OCI-LY3 (cell line): ENCODE measurements around the gene LHX5.

Source experiments
- H2AFZ ChIP-seq: fragments of 200-600, 300-600 bp; shearing (Covaris generic); 2 replicates; pipeline ENCODE4 v1.6.0; 2014; ENCODE audit warnings: antibody characterized with exemption, low read depth, low read length
- H3K27ac ChIP-seq: fragments of 200-600, 300-600 bp; sonication (generic); 2 replicates; pipeline ENCODE4 v1.5.1; 2014; ENCODE audit warnings: mild to moderate bottlenecking, low read length, moderate library complexity, mixed read lengths
- H3K27me3 ChIP-seq: fragments of 200-600, 300-600 bp; sonication (generic); 2 replicates; pipeline ENCODE4 v1.6.1; 2014; ENCODE audit warnings: low read depth, low read length, mixed read lengths
- H3K36me3 ChIP-seq: fragments of 200-600, 300-600 bp; sonication (generic); replicated peaks from 2 replicates; pipeline ENCODE3; 2014; ENCODE audit warnings: low read depth, low read length, mixed read lengths
- H3K4me1 ChIP-seq: fragments of 300-600, 200-600 bp; sonication (generic); 2 replicates; pipeline ENCODE4 v1.6.1; 2014; ENCODE audit warnings: low read length, mixed read lengths
- H3K4me2 ChIP-seq: fragments of 200-600, 300-600 bp; sonication (generic); 2 replicates; pipeline ENCODE4 v1.6.1; 2014; ENCODE audit warnings: low read length, mixed read lengths
- H3K4me3 ChIP-seq: fragments of 300-600, 200-600 bp; sonication (generic); 2 replicates; pipeline ENCODE4 v1.5.1; 2014; ENCODE audit warnings: antibody characterized with exemption, mild to moderate bottlenecking, low read length, moderate library complexity
- H3K79me2 ChIP-seq: fragments of 300-600, 200-600 bp; shearing (Covaris generic); 2 replicates; pipeline ENCODE4 v1.6.1; 2014; ENCODE audit warnings: mild to moderate bottlenecking, low read length, mixed read lengths
- H3K9ac ChIP-seq: fragments of 300-600, 200-600 bp; shearing (Covaris generic); 2 replicates; pipeline ENCODE4 v1.6.0; 2014; ENCODE audit warnings: mild to moderate bottlenecking, low read length, moderate library complexity
- H3K9me3 ChIP-seq: fragments of 200-600, 300-600 bp; shearing (Covaris generic); 2 replicates; pipeline ENCODE4 v1.6.1; 2014; ENCODE audit warnings: low read length, mixed read lengths; ENCODE audit not compliant: insufficient read depth
- H4K20me1 ChIP-seq: fragments of 200-600, 300-600 bp; sonication (generic); 2 replicates; pipeline ENCODE4 v1.6.1; 2016; ENCODE audit warnings: low read length, mixed read lengths; ENCODE audit not compliant: insufficient read depth
- EZH2phosphoT487 ChIP-seq: fragments of 200-600 bp; shearing (Covaris generic); IDR thresholded peaks from 2 replicates; pipeline ENCODE4 v1.6.1; 2018; ENCODE audit warnings: antibody characterized with exemption, mixed run types, low read depth
- TF ChIP-seq, protein P1 (sequence below): fragments of 200-600, 300-600 bp; sonication (generic); IDR thresholded peaks from 2 replicates; pipeline ENCODE4 v1.5.1; 2014; ENCODE audit warnings: antibody characterized with exemption, low read length, low read depth

LHX5 gene

DNA sequence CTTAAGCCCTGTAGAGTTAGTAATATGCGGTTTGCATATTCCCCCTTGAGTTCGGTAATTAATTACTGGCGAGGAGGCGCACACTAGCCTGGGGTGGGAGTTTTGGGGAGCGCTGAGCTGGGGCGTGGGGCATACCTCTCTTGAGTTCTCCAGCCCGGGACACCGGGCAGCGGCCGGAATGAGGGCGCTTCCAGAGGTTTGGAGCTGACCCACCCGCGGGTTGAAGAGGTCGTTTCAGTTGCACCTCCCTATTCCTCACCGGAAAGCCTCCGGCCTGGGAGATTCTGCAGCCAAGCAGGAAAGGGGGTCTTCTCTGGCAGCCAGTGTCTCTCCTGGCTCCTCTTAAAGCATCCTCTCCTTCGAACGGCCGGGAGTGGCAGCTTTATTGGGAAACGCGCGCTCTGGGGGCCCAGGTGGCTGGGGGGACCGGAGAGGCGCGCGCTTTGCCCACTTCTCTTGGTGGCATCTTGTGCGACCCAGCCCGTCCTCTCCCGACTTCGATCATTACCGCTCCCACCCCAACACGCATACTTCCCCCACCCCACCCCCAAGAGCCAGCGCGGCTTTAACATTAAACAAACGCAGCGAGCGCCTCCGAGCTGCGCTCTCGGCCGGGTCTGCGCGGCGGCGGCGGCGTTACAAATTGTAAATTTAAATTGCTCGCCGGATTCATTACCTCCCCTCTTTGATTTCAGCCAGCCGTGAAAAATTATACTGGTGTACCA is 3.9 kb upstream of the LHX5 start:
- Histone ChIP-seq H3K9ac (no peak overlapping the region), H3K4me2 (no peak overlapping the region), H3K4me3 (no peak overlapping the region), H3K9me3 (no peaks in the 10 kb centered on the region), H4K20me1 (no peaks in the 10 kb centered on the region), H2AFZ (no peak overlapping the region), H3K4me1 (no peaks in the 10 kb centered on the region), H3K27ac (no peak overlapping the region), H3K79me2 (no peaks in the 10 kb centered on the region), H3K36me3 (no peaks in the 10 kb centered on the region), H3K27me3 (no peaks in the 10 kb centered on the region; the same call in 1 of the 2 replicates)
- TF ChIP-seq EZH2phosphoT487 = no peak
- TF ChIP-seq, protein P1, sequence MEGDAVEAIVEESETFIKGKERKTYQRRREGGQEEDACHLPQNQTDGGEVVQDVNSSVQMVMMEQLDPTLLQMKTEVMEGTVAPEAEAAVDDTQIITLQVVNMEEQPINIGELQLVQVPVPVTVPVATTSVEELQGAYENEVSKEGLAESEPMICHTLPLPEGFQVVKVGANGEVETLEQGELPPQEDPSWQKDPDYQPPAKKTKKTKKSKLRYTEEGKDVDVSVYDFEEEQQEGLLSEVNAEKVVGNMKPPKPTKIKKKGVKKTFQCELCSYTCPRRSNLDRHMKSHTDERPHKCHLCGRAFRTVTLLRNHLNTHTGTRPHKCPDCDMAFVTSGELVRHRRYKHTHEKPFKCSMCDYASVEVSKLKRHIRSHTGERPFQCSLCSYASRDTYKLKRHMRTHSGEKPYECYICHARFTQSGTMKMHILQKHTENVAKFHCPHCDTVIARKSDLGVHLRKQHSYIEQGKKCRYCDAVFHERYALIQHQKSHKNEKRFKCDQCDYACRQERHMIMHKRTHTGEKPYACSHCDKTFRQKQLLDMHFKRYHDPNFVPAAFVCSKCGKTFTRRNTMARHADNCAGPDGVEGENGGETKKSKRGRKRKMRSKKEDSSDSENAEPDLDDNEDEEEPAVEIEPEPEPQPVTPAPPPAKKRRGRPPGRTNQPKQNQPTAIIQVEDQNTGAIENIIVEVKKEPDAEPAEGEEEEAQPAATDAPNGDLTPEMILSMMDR = no peak

DNA sequence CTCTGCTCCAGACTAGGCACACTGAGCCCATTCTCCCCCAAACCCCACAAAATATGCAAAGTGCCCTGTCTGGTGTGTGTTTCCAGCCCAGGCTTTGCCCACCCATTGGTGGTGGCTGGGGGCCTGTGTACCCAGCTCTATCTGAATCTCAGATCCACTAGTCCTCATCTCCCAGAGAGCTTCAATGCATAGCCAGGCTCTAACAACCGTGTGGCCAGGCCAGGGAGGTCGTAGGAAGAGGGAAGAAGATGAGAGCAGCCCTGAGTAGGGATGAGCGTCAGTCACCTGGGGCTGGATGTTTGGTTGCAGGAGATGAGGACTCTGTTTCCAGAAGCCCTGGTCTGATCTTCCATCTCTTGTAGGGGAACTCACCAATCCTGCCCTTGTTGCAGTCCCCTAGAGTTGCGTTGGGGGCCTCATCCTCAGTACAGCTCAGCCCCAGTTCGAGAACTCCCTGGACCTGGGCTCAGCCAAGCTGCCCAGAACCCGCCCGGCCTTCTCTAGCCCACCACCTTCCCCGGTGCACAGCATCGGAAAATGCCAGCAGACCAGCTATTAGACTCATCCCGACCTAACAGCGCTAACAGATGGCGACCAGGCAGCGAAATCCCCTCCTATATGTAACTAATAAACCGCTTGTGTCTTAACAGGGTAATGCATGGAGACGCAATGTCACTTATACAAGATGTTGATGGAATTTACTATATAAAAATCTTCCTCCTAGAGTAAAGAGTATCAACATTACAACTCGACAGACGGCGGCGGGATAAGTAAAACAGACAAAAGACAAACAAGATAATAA is 3.2 kb upstream of the LHX5 start:
- no peak overlapping the region for H3K27ac ChIP-seq
- H2AFZ ChIP-seq = no peak overlapping the region
- H3K79me2 ChIP-seq = no peaks in the 10 kb centered on the region
- H3K36me3 ChIP-seq = no peaks in the 10 kb centered on the region
- no peaks in the 10 kb centered on the region for H3K4me1 ChIP-seq
- no peaks in the 10 kb centered on the region; the same call in 1 of the 2 replicates for H3K27me3 ChIP-seq
- no peaks in the 10 kb centered on the region for H4K20me1 ChIP-seq
- H3K9ac ChIP-seq = no peak overlapping the region
- H3K4me2 ChIP-seq = no peak overlapping the region
- no peak overlapping the region for H3K4me3 ChIP-seq
- no peaks in the 10 kb centered on the region for H3K9me3 ChIP-seq
- TF ChIP-seq EZH2phosphoT487 = no peak
- TF ChIP-seq, protein P1 = no peak

- Histone ChIP-seq H2AFZ (no peak overlapping the region), H3K27ac (no peak overlapping the region), H3K9me3 (no peaks in the 10 kb centered on the region), H3K4me3 (no peak overlapping the region), H3K4me1 (no peaks in the 10 kb centered on the region), H3K4me2 (no peak overlapping the region), H3K27me3 (no peaks in the 10 kb centered on the region; the same call in 1 of the 2 replicates), H4K20me1 (no peaks in the 10 kb centered on the region), H3K36me3 (no peaks in the 10 kb centered on the region), H3K79me2 (no peaks in the 10 kb centered on the region), H3K9ac (no peak overlapping the region)
- no peak for TF ChIP-seq EZH2phosphoT487
- TF ChIP-seq, protein P1 = no peak
Observed at GRCh38 chr12:113473942-113474341, 2.3 kb upstream of the LHX5 start.

- Histone ChIP-seq H3K36me3 (no peaks in the 10 kb centered on the region), H3K9ac (no peak overlapping the region), H3K9me3 (no peaks in the 10 kb centered on the region), H3K4me2 (no peak overlapping the region), H3K27me3 (no peaks in the 10 kb centered on the region; the same call in 1 of the 2 replicates), H2AFZ (no peak overlapping the region), H4K20me1 (no peaks in the 10 kb centered on the region), H3K79me2 (no peaks in the 10 kb centered on the region), H3K4me3 (no peak overlapping the region), H3K4me1 (no peaks in the 10 kb centered on the region), H3K27ac (no peak overlapping the region)
- TF ChIP-seq EZH2phosphoT487 = no peak
- TF ChIP-seq, protein P1 = no peak
Observed at GRCh38 chr12:113473400-113473799, 1.7 kb upstream of the LHX5 start.
